Nephron progenitor cell (in vitro differentiated cells): ENCODE measurements around the gene HOXA2.

Experiments
- DNase-seq: peaks from one replicate; pipeline ENCODE4 v3.0.0; 2021
- H3K27ac Mint-ChIP-seq: 2 replicates; pipeline ENCODE4 v1.8.0; 2021; ENCODE audit warnings: mild to moderate bottlenecking, moderate library complexity, mixed read lengths
- H3K27me3 Mint-ChIP-seq: 2 replicates; pipeline ENCODE4 v1.8.0; 2021; ENCODE audit warnings: mild to moderate bottlenecking, low read depth, mixed read lengths; ENCODE audit not compliant: poor library complexity
- H3K36me3 Mint-ChIP-seq: 2 replicates; pipeline ENCODE4 v1.8.0; 2021; ENCODE audit warnings: low read depth, mixed read lengths
- H3K4me1 Mint-ChIP-seq: 2 replicates; pipeline ENCODE4 v1.8.0; 2021; ENCODE audit warnings: mixed read lengths
- H3K4me3 Mint-ChIP-seq: 2 replicates; pipeline ENCODE4 v1.8.0; 2021; ENCODE audit warnings: mild to moderate bottlenecking, moderate library complexity, mixed read lengths
- H3K9me3 Mint-ChIP-seq: 2 replicates; pipeline ENCODE4 v1.8.0; 2021; ENCODE audit warnings: mild to moderate bottlenecking, moderate library complexity, mixed read lengths
- CTCF ChIP-seq: fragments of 200-600 bp; sonication (generic); IDR thresholded peaks from 2 replicates; pipeline ENCODE4 v1.5.0; 2021; ENCODE audit warnings: antibody characterized with exemption

HOXA2 gene

GRCh38 chr7:27126596-27127327 lies 24.3 kb upstream of the HOXA2 start:
- H3K36me3 Mint-ChIP-seq = peaks cover 55% of the 10 kb centered on the region
- peak overlapping the region; percentile 98 for H3K4me3 Mint-ChIP-seq
- H3K4me1 Mint-ChIP-seq = peaks cover 86% of the 10 kb centered on the region
- H3K9me3 Mint-ChIP-seq = no peaks in the 10 kb centered on the region
- H3K27me3 Mint-ChIP-seq = no peaks in the 10 kb centered on the region
- H3K27ac Mint-ChIP-seq = peak overlapping the region; percentile 100
- TF ChIP-seq CTCF = no peak
- no peak for DNase-seq

GRCh38 chr7:27125986-27126394 lies 23.5 kb upstream of the HOXA2 start:
- no peaks in the 10 kb centered on the region for H3K9me3 Mint-ChIP-seq
- peak overlapping the region; percentile 98 for H3K4me3 Mint-ChIP-seq
- peaks cover 86% of the 10 kb centered on the region for H3K4me1 Mint-ChIP-seq
- TF ChIP-seq CTCF = no peak
- no peaks in the 10 kb centered on the region for H3K27me3 Mint-ChIP-seq
- H3K36me3 Mint-ChIP-seq = peaks cover 57% of the 10 kb centered on the region
- peak overlapping the region; percentile 100 for H3K27ac Mint-ChIP-seq
- no peak for DNase-seq

- Mint-ChIP-seq H3K9me3 (no peaks in the 10 kb centered on the region), H3K27me3 (no peaks in the 10 kb centered on the region), H3K4me1 (peaks cover 95% of the 10 kb centered on the region), H3K27ac (peak overlapping the region; percentile 100), H3K36me3 (peaks cover 57% of the 10 kb centered on the region), H3K4me3 (peak overlapping the region; percentile 98)
- no peak for DNase-seq
- no peak for TF ChIP-seq CTCF
Observed at GRCh38 chr7:27124902-27125689, 22.6 kb upstream of the HOXA2 start.

- Mint-ChIP-seq H3K9me3 (no peaks in the 10 kb centered on the region), H3K4me3 (peak overlapping the region; percentile 98), H3K4me1 (peaks cover 100% of the 10 kb centered on the region), H3K27me3 (no peaks in the 10 kb centered on the region), H3K36me3 (peaks cover 58% of the 10 kb centered on the region), H3K27ac (peak overlapping the region; percentile 100)
- TF ChIP-seq CTCF = no peak
- peak; percentile 81 for DNase-seq
Observed at GRCh38 chr7:27124096-27124901, 21.8 kb upstream of the HOXA2 start.

GRCh38 chr7:27123477-27124053 lies 21.1 kb upstream of the HOXA2 start:
- Mint-ChIP-seq H3K27ac (peak overlapping the region; percentile 100), H3K9me3 (no peaks in the 10 kb centered on the region), H3K4me1 (peaks cover 100% of the 10 kb centered on the region), H3K27me3 (no peaks in the 10 kb centered on the region), H3K36me3 (peaks cover 58% of the 10 kb centered on the region), H3K4me3 (peak overlapping the region; percentile 98)
- no peak for TF ChIP-seq CTCF
- DNase-seq = peak; percentile 35
